ENCODE measurements around the gene PCNT.

Gene PCNT

GRCh38 chr21:46411691-46412090, 87.7 kb downstream of the PCNT start:
- DNase-seq: no peak

- DNase-seq: no peak
These were observed 88.8 kb downstream of the PCNT start for GRCh38 chr21:46412521-46413364.

- no peak for DNase-seq
These were observed 89.4 kb downstream of the PCNT start for GRCh38 chr21:46413365-46413696.

- no peak for DNase-seq
These were observed 91.0 kb downstream of the PCNT start for GRCh38 chr21:46414965-46415275.

- no peak for DNase-seq
These were observed 92.6 kb downstream of the PCNT start for GRCh38 chr21:46416551-46416950.

- DNase-seq: no peak
These were observed 94.5 kb downstream of the PCNT start for GRCh38 chr21:46418265-46418946.

- DNase-seq: no peak
These were observed 96.6 kb downstream of the PCNT start for GRCh38 chr21:46420241-46421190.

GRCh38 chr21:46421191-46421750, 97.3 kb downstream of the PCNT start:
- DNase-seq: no peak

- no peak for DNase-seq
These were observed 98.0 kb downstream of the PCNT start for GRCh38 chr21:46421756-46422555.

- DNase-seq: no peak
These were observed 98.8 kb downstream of the PCNT start for GRCh38 chr21:46422636-46423241.

- DNase-seq: no peak
These were observed 99.6 kb downstream of the PCNT start for GRCh38 chr21:46423546-46424038.

GRCh38 chr21:46424039-46424591, 100.2 kb downstream of the PCNT start:
- DNase-seq: no peak

- DNase-seq: no peak
These were observed 100.7 kb downstream of the PCNT start for GRCh38 chr21:46424621-46425020.

GRCh38 chr21:46425041-46425440, 101.1 kb downstream of the PCNT start:
- DNase-seq: no peak

- DNase-seq: no peak
These were observed 101.6 kb downstream of the PCNT start for GRCh38 chr21:46425571-46425970.

- DNase-seq: no peak
These were observed 102.5 kb downstream of the PCNT start for GRCh38 chr21:46426313-46427046.

GRCh38 chr21:46427516-46427915, 103.6 kb downstream of the PCNT start:
- no peak for DNase-seq

- DNase-seq: no peak
These were observed 104.3 kb downstream of the PCNT start for GRCh38 chr21:46428286-46428685.

GRCh38 chr21:46428987-46429710, 105.2 kb downstream of the PCNT start:
- DNase-seq: no peak
